Psoas muscle (tissue), 8 donors: ENCODE measurements around the gene QPRT. TPM values are rescaled to one million over a fixed set of nuclear protein-coding genes. Genes with fewer than 3 reads are reported as not detected.
"Not testable (repeated sequence)": the region's sequence is repeated elsewhere in the genome, so short reads cannot be mapped to it uniquely, and the experiment has no call there.

Experiments
- ATAC-seq, 4 donors: fragments of 200-7000 bp; cut with Tn5 transposase; one replicate each; pipeline ENCODE4 v1.9.1; 2020; ENCODE audit warnings: moderate library complexity in 3 of 4, mild to moderate bottlenecking in 2 of 4
- DNase-seq, 2 donors: peaks; one replicate each; pipeline ENCODE4 v3.0.0-alpha.2; 2020
- H3K27ac ChIP-seq: fragments of 200-600 bp; one replicate; pipeline ENCODE4 v1.8.0; 2022
- H3K27me3 ChIP-seq, 3 donors: fragments of 200-600 bp in 1 of 3; one replicate each; pipeline versions ENCODE4 v1.6.1 to v1.8.0; 2013 to 2022; ENCODE audit warnings: low read length in 2 of 3, mild to moderate bottlenecking in 2 of 3, moderate library complexity in 1 of 3; ENCODE audit not compliant: insufficient read depth in 3 of 3
- H3K36me3 ChIP-seq, 2 donors: fragments of 200-600 bp in 1 of 2; one replicate each; pipeline versions ENCODE4 v1.6.1 to v1.8.0; 2013 to 2022; ENCODE audit warnings: low read depth in 1 of 2, mild to moderate bottlenecking in 1 of 2, moderate library complexity in 1 of 2; ENCODE audit not compliant: insufficient read depth in 1 of 2
- H3K4me1 ChIP-seq: fragments of 200-600 bp; one replicate; pipeline ENCODE4 v1.8.0; 2022
- H3K4me3 ChIP-seq: fragments of 200-600 bp; one replicate; pipeline ENCODE4 v1.8.0; 2022; ENCODE audit warnings: mild to moderate bottlenecking
- H3K9me3 ChIP-seq: fragments of 200-600 bp; one replicate; pipeline ENCODE4 v1.8.0; 2022
- CTCF ChIP-seq: fragments of 200-600 bp; IDR thresholded peaks from one replicate; pipeline ENCODE4 v1.8.0; 2022; ENCODE audit warnings: antibody characterized with exemption
- WGBS, 3 donors: extraction: QIAGEN DNeasy Blood & Tissue Kit; methylation state at CpG; one replicate each; pipeline versions ENCODE4 v1.1.6 to v1.1.7; 2013; 5-methylcytosine and 5-hydroxymethylcytosine counted together
- intact Hi-C, 2 donors: fragments of 100-400 bp; cut with DNase I; formaldehyde crosslinking; loops; one replicate each; pipeline versions ENCODE4 v1.11.0 to v1.14.2; 2022
- polyA plus RNA-seq, 3 donors: library from polyadenylated mRNA; stranded (reverse); fragments of 200-250 nt; gene quantifications; one replicate each; pipeline ENCODE4 v1.2.3, GENCODE V29; 2013
- total RNA-seq, 4 donors: library from RNA; stranded (reverse); fragmentation: NEBNext Ultra II Directional in 2 of 4; extraction: Animal tissue kit (Norgen Biotek cat#: 25700) in 2 of 4; gene quantifications; one replicate each; pipeline versions ENCODE4 v1.2.1 to v1.2.4, GENCODE V29; 2021 to 2023
- donor health status: healthy with polysubstance abuse.
- donor health status: DM: no; HTN: no; CAD: no; lungs with moderate emphysema.
- donor health status: Bipolar disorder and iron deficiency.
- donor health status: healthy.
- donor health status: DM: yes; HTN: yes; CAD: no.
- donor health status: DM: no; HTN: no; CAD: no.
- donor health status: DM: no; HTN: no; CAD: no.
- donor health status: DM: yes; HTN: yes; CAD: no.

Gene QPRT
- total and polyA plus RNA-seq, 7 donors: 0.75 to 9.9 (median 2.3) TPM

GRCh38 chr16:29653471-29653870 lies 25.5 kb upstream of the QPRT start:
- DNase-seq (no peak), ATAC-seq (no peak)
- 71 to 77% (median 76%) methylated on average over 12 of the region's 12 CpGs for WGBS, 3 donors
- intact Hi-C loops: no loop called here
- Histone ChIP-seq H3K4me3 (no peak overlapping the region), H3K36me3 (no peaks in the 10 kb centered on the region), H3K27me3 (no peaks in the 10 kb centered on the region), H3K27ac (no peak overlapping the region), H3K4me1 (no peaks in the 10 kb centered on the region), H3K9me3 (no peaks in the 10 kb centered on the region)
- no peak for TF ChIP-seq CTCF

- H3K4me1 ChIP-seq, H3K9me3 ChIP-seq, H3K36me3 ChIP-seq, ATAC-seq, H3K27me3 ChIP-seq, H3K27ac ChIP-seq, intact Hi-C loops, H3K4me3 ChIP-seq, DNase-seq: not testable (repeated sequence)
- 90 to 94% (median 90%) methylated on average over 7 of the region's 7 CpGs for WGBS, 3 donors
Observed at GRCh38 chr16:29653890-29654289, 25.1 kb upstream of the QPRT start.

GRCh38 chr16:29656688-29657523 lies 22.1 kb upstream of the QPRT start:
- intact Hi-C loops: no loop called here
- no peak for DNase-seq
- no peaks in the 10 kb centered on the region for H3K27me3 ChIP-seq
- H3K36me3 ChIP-seq: no peaks in the 10 kb centered on the region
- H3K4me3 ChIP-seq: no peak overlapping the region
- no peaks in the 10 kb centered on the region for H3K4me1 ChIP-seq
- ATAC-seq: no peak
- no peak for TF ChIP-seq CTCF
- 66 to 80% (median 69%) methylated on average over 10 to 11 of the region's 11 CpGs for WGBS, 3 donors
- H3K27ac ChIP-seq: no peak overlapping the region
- no peaks in the 10 kb centered on the region for H3K9me3 ChIP-seq

GRCh38 chr16:29658705-29659104 lies 20.3 kb upstream of the QPRT start:
- no peak for TF ChIP-seq CTCF
- no peaks in the 10 kb centered on the region for H3K4me1 ChIP-seq
- H3K4me3 ChIP-seq: no peak overlapping the region
- H3K27ac ChIP-seq: no peak overlapping the region
- no peaks in the 10 kb centered on the region for H3K36me3 ChIP-seq
- ATAC-seq (no peak), DNase-seq (no peak)
- H3K27me3 ChIP-seq: no peaks in the 10 kb centered on the region
- intact Hi-C loops: no loop called here
- H3K9me3 ChIP-seq: no peaks in the 10 kb centered on the region
- 79 to 83% (median 82%) methylated on average over 6 of the region's 6 CpGs for WGBS, 3 donors

- H3K4me1 ChIP-seq: no peaks in the 10 kb centered on the region
- TF ChIP-seq CTCF: no peak
- DNase-seq (no peak), ATAC-seq (no peak)
- no peaks in the 10 kb centered on the region for H3K36me3 ChIP-seq
- no peaks in the 10 kb centered on the region for H3K9me3 ChIP-seq
- peaks cover 0 to 1% (median 0%) of the 10 kb centered on the region in 3 donors for H3K27me3 ChIP-seq
- no peak overlapping the region for H3K4me3 ChIP-seq
- H3K27ac ChIP-seq: no peak overlapping the region
- intact Hi-C loops: no loop called here
- 82 to 85% (median 85%) methylated on average over 17 of the region's 17 CpGs for WGBS, 3 donors
Observed at GRCh38 chr16:29662000-29662728, 16.8 kb upstream of the QPRT start.
